HEK293 (cell line): Measurements from ENCODE around the gene TCERG1.

ENCODE experiments used
- KLF1 ChIP-seq: fragments of 450-650 bp; formaldehyde crosslinking; IDR thresholded peaks from 2 replicates; pipeline ENCODE4 v1.5.1; 2016; ENCODE audit warnings: missing biosample characterization, missing genetic modification characterization
- KLF16 ChIP-seq: fragments of 450-650 bp; formaldehyde crosslinking; IDR thresholded peaks from 2 replicates; pipeline ENCODE4 v1.5.1; 2017; ENCODE audit warnings: missing biosample characterization, missing genetic modification characterization
- MZF1 ChIP-seq: fragments of 450-650 bp; formaldehyde crosslinking; IDR thresholded peaks from 2 replicates; pipeline ENCODE4 v1.5.1; 2017; ENCODE audit warnings: missing biosample characterization, missing genetic modification characterization, borderline replicate concordance
- ZBTB21 ChIP-seq: fragments of 450-650 bp; formaldehyde crosslinking; IDR thresholded peaks from 2 replicates; pipeline ENCODE4 v1.5.1; 2017; ENCODE audit warnings: missing biosample characterization, missing genetic modification characterization
- ZBTB8A ChIP-seq: fragments of 450-650 bp; formaldehyde crosslinking; IDR thresholded peaks from 2 replicates; pipeline ENCODE4 v1.5.1; 2016; ENCODE audit warnings: missing biosample characterization, missing genetic modification characterization
- ZNF169 ChIP-seq: fragments of 450-650 bp; formaldehyde crosslinking; IDR thresholded peaks from 2 replicates; pipeline ENCODE4 v1.5.1; 2016; ENCODE audit warnings: missing biosample characterization, missing genetic modification characterization
- ZNF184 ChIP-seq: fragments of 450-650 bp; IDR thresholded peaks from 2 replicates; pipeline ENCODE4 v1.5.1; 2018; ENCODE audit warnings: missing biosample characterization, mild to moderate bottlenecking, missing genetic modification characterization
- ZNF292 ChIP-seq: fragments of 450-650 bp; formaldehyde crosslinking; IDR thresholded peaks from 2 replicates; pipeline ENCODE4 v1.5.1; 2016; ENCODE audit warnings: low read depth, missing biosample characterization, missing genetic modification characterization, borderline replicate concordance
- ZNF561 ChIP-seq: fragments of 450-650 bp; IDR thresholded peaks from 2 replicates; pipeline ENCODE4 v1.5.1; 2018; ENCODE audit warnings: missing biosample characterization, missing genetic modification characterization, borderline replicate concordance
- TF ChIP-seq, protein P1 (sequence below): fragments of 450-650 bp; formaldehyde crosslinking; IDR thresholded peaks from 2 replicates; pipeline ENCODE4 v1.5.1; 2016; ENCODE audit warnings: missing biosample characterization, missing genetic modification characterization, low read depth
- TF ChIP-seq, protein P2 (sequence below): fragments of 450-650 bp; formaldehyde crosslinking; IDR thresholded peaks from 2 replicates; pipeline ENCODE4 v1.5.1; 2016; ENCODE audit warnings: missing biosample characterization, missing genetic modification characterization

DNA sequence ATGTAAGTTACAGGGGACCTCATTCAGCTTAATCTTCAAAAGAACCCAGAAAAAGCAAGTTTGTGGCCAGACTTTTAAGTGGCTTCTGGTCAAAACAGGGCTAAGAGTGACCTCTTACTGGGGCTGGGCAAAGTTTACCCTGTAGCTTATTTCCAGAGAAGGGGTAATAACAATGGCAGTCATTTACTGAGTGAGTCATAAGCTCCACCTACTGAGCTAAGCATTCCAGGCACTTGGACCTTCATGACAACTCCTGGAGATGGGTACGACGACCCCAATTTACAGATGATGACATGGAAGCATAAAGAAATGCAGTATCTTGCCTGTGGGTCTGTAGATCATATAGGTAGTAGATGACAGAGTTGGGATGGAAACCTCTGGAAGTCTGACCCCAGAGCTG, 73.6 kb downstream of the TCERG1 start:
- TF ChIP-seq ZBTB8A (tag by site-specific recombination), result no peak
- TF ChIP-seq KLF16 (tag by site-specific recombination), result no peak
- TF ChIP-seq, protein P1, sequence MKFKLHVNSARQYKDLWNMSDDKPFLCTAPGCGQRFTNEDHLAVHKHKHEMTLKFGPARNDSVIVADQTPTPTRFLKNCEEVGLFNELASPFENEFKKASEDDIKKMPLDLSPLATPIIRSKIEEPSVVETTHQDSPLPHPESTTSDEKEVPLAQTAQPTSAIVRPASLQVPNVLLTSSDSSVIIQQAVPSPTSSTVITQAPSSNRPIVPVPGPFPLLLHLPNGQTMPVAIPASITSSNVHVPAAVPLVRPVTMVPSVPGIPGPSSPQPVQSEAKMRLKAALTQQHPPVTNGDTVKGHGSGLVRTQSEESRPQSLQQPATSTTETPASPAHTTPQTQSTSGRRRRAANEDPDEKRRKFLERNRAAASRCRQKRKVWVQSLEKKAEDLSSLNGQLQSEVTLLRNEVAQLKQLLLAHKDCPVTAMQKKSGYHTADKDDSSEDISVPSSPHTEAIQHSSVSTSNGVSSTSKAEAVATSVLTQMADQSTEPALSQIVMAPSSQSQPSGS (tag by site-specific recombination), result no peak
- no peak for TF ChIP-seq ZNF184 (tag by site-specific recombination)
- no peak for TF ChIP-seq ZBTB21 (tag by site-specific recombination)
- no peak for TF ChIP-seq MZF1 (tag by site-specific recombination)
- no peak for TF ChIP-seq KLF1
- TF ChIP-seq, protein P2, sequence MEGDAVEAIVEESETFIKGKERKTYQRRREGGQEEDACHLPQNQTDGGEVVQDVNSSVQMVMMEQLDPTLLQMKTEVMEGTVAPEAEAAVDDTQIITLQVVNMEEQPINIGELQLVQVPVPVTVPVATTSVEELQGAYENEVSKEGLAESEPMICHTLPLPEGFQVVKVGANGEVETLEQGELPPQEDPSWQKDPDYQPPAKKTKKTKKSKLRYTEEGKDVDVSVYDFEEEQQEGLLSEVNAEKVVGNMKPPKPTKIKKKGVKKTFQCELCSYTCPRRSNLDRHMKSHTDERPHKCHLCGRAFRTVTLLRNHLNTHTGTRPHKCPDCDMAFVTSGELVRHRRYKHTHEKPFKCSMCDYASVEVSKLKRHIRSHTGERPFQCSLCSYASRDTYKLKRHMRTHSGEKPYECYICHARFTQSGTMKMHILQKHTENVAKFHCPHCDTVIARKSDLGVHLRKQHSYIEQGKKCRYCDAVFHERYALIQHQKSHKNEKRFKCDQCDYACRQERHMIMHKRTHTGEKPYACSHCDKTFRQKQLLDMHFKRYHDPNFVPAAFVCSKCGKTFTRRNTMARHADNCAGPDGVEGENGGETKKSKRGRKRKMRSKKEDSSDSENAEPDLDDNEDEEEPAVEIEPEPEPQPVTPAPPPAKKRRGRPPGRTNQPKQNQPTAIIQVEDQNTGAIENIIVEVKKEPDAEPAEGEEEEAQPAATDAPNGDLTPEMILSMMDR (tag by site-specific recombination), result no peak
- TF ChIP-seq ZNF169 (tag by site-specific recombination), result no peak
- no peak for TF ChIP-seq ZNF561 (tag by site-specific recombination)
- no peak for TF ChIP-seq ZNF292 (tag by site-specific recombination)
